Measurements from ENCODE around the gene CHAT. TPM values are rescaled to one million over a fixed set of nuclear protein-coding genes. Genes with fewer than 3 reads are reported as not detected.

Gene CHAT
- total and polyA plus RNA-seq, 4 donors = not detected

DNA sequence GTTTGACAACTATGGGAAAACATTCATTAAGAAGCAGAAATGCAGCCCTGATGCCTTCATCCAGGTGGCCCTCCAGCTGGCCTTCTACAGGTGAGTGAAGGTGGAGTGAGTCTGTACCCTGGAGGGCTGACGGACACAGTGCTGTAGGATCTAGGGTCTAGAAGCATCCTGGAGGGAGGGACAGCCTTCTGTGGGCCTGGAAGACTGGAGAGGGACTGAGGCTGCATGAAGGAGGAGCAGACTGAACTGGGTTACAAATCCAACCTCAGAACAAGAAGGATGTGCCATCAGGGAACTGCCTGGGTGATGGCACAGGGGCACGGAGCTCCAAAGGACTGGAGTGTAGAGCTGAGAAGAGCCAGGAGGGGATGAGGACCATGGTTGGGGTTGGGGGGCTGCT is 38.1 kb downstream of the CHAT start:
- no peaks in the 10 kb centered on the region for H3K36me3 ChIP-seq (ENCODE audit: control insufficient read depth in 4 of 4, insufficient read depth in 4 of 4, low read length in 4 of 4)
- TF ChIP-seq, protein P1, sequence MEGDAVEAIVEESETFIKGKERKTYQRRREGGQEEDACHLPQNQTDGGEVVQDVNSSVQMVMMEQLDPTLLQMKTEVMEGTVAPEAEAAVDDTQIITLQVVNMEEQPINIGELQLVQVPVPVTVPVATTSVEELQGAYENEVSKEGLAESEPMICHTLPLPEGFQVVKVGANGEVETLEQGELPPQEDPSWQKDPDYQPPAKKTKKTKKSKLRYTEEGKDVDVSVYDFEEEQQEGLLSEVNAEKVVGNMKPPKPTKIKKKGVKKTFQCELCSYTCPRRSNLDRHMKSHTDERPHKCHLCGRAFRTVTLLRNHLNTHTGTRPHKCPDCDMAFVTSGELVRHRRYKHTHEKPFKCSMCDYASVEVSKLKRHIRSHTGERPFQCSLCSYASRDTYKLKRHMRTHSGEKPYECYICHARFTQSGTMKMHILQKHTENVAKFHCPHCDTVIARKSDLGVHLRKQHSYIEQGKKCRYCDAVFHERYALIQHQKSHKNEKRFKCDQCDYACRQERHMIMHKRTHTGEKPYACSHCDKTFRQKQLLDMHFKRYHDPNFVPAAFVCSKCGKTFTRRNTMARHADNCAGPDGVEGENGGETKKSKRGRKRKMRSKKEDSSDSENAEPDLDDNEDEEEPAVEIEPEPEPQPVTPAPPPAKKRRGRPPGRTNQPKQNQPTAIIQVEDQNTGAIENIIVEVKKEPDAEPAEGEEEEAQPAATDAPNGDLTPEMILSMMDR (IDR thresholded peaks at IDR 0.05; ENCODE audit: control extremely low read depth, extremely low read depth) = no peak

DNA sequence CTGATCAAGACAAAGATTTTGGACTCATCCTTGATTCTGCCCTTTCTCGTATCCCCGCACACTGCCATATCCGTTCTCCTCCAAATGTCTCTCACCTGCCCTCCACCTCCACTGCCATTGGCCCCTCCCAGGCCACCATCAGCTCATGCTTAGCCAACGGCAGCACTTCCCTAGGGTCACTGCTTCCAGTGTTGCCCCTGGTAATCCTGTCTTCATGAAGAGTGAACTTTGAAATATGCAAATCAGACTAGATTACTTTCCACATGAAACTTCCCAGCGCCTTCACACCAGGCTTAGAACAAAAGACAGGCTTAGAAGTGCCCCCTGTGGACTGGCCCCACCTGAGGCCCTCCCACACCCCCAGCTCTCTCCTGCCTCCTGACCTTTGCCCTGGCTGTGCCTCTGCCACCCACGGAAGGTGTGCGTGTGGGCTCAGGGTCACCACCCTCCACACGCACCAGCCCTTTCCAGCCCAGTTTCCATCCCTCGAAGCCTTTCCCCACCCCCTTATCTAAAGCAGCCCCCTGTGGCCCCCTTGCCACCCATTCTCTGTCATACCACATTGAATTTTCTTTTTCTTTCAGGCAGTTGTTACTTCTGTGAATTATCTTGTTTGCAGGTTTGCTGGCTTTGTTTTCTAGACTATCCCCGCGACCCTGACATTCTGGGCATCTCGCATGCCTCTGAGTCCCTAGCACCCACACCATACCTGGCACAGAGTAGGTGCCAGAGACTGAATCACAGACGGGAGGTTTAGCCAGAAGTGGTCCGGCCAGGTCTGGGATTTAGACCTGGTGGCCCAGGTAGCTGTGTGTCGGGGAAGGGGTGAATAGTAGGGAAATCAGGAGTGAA is 38.8 kb downstream of the CHAT start:
- TF ChIP-seq, protein P1 (IDR thresholded peaks at IDR 0.05; ENCODE audit: control extremely low read depth, extremely low read depth) = no peak
- Histone ChIP-seq H3K9ac (ENCODE audit: insufficient read depth in 1 of 2, low read length in 2 of 2) (no peak overlapping the region), H3K4me1 (ENCODE audit: control insufficient read depth in 5 of 5, insufficient read depth in 5 of 5, low read length in 5 of 5) (no peaks in the 10 kb centered on the region), H3K27me3 (ENCODE audit: control insufficient read depth in 3 of 3, insufficient read depth in 3 of 3, low read length in 2 of 3) (no peaks in the 10 kb centered on the region), H3K9me3 (ENCODE audit: control insufficient read depth in 4 of 4, insufficient read depth in 3 of 4, low read length in 3 of 4) (no peaks in the 10 kb centered on the region), H3K27ac (ENCODE audit: low read depth in 1 of 2, low read length in 1 of 2) (no peak overlapping the region), H3K36me3 (ENCODE audit: control insufficient read depth in 4 of 4, insufficient read depth in 4 of 4, low read length in 4 of 4) (no peaks in the 10 kb centered on the region), H3K4me3 (no peak overlapping the region)
- DNase-seq (no peak), ATAC-seq (ENCODE audit: insufficient read depth, low FRiP score) (no peak)
- 74 to 84% methylated on average over 15 of the region's 15 CpGs for WGBS, 2 donors

More for the DNA sequence above, 38.1 kb downstream of the CHAT start:
- Histone ChIP-seq H3K4me3 (no peak overlapping the region), H3K27ac (ENCODE audit: low read depth in 1 of 2, low read length in 1 of 2) (no peak overlapping the region), H3K9me3 (ENCODE audit: control insufficient read depth in 4 of 4, insufficient read depth in 3 of 4, low read length in 3 of 4) (no peaks in the 10 kb centered on the region), H3K9ac (ENCODE audit: insufficient read depth in 1 of 2, low read length in 2 of 2) (no peak overlapping the region), H3K27me3 (ENCODE audit: control insufficient read depth in 3 of 3, insufficient read depth in 3 of 3, low read length in 2 of 3) (no peaks in the 10 kb centered on the region), H3K4me1 (ENCODE audit: control insufficient read depth in 5 of 5, insufficient read depth in 5 of 5, low read length in 5 of 5) (no peaks in the 10 kb centered on the region)
- DNase-seq (no peak), ATAC-seq (ENCODE audit: insufficient read depth, low FRiP score) (no peak)
- 78% methylated on average over 2 of the region's 2 CpGs for WGBS, 2 donors

DNA sequence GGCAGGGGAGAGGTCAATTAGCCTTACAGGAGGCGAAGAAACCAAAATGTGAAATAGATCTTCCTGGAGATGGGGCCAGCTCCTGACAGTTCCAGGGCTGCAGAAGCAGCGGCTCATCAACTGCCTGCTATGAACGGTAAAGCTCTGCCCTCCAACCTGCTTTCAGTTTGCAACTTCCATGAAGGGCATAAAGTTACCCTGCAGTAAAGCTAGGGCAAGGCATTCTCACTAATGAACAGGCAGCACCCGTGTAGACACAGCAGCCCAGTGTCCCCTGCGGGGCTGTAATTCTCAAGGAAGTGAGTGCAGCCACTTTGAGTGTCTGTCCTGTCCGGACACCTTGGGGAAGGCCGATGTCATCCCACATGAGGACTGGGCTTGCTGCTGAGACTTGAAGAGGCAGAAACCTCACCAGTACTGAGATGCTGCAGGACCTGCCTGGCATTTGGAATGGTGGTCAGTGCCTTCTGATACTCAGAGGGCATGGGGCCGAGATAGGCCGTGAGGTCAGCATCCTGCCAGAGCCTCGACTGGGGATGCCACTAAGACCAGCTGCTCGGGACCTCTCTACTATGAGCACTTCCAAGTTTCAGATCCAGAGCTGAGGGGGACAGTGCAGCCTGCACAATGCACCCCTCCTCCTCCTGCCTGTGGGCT is 39.6 kb downstream of the CHAT start:
- Histone ChIP-seq H3K4me3 (no peak overlapping the region), H3K4me1 (ENCODE audit: control insufficient read depth in 5 of 5, insufficient read depth in 5 of 5, low read length in 5 of 5) (no peaks in the 10 kb centered on the region), H3K36me3 (ENCODE audit: control insufficient read depth in 4 of 4, insufficient read depth in 4 of 4, low read length in 4 of 4) (no peaks in the 10 kb centered on the region), H3K9ac (ENCODE audit: insufficient read depth in 1 of 2, low read length in 2 of 2) (no peak overlapping the region), H3K27ac (ENCODE audit: low read depth in 1 of 2, low read length in 1 of 2) (no peak overlapping the region), H3K27me3 (ENCODE audit: control insufficient read depth in 3 of 3, insufficient read depth in 3 of 3, low read length in 2 of 3) (no peaks in the 10 kb centered on the region), H3K9me3 (ENCODE audit: control insufficient read depth in 4 of 4, insufficient read depth in 3 of 4, low read length in 3 of 4) (no peaks in the 10 kb centered on the region)
- TF ChIP-seq, protein P1 (IDR thresholded peaks at IDR 0.05; ENCODE audit: control extremely low read depth, extremely low read depth) = no peak
- WGBS, 2 donors = 78 to 84% methylated on average over 11 of the region's 11 CpGs
- ATAC-seq (ENCODE audit: insufficient read depth, low FRiP score) (no peak), DNase-seq (no peak)

All from lung (tissue), 12 donors.